ENCODE results near the gene CDK5RAP1.

Gene CDK5RAP1

GRCh38 chr20:33353013-33353402 lies 48.3 kb downstream of the CDK5RAP1 start:
- peaks cover 0 to 14% (median 0%) of the 10 kb centered on the region in 10 experiments; a peak in 3 of 20 replicates for H3K4me1 ChIP-seq
- TF ChIP-seq Cebpa-rat (IDR thresholded peaks at IDR 0.05): 0 out of 22 replicates have a peak, but pooled peaks of 1 of the 11 experiments have one; percentile 25
- H3K27ac ChIP-seq: no peak overlapping the region
- no peaks in the 10 kb centered on the region for H3K27me3 ChIP-seq
- H3K9ac ChIP-seq: no peak overlapping the region
- no peaks in the 10 kb centered on the region for H3K9me3 ChIP-seq (replicated peaks in 1 of 11)
- H4K20me1 ChIP-seq: peaks cover 0 to 20% (median 0%) of the 10 kb centered on the region in 11 experiments; a peak in 2 of 22 replicates
- peaks cover 32 to 71% (median 58%) of the 10 kb centered on the region in 11 experiments for H3K36me3 ChIP-seq
- H3K4me2 ChIP-seq: 0 out of 22 replicates have a peak overlapping the region, but pooled peaks of 1 of the 11 experiments have one; percentile 3
- no peak overlapping the region for H3K4me3 ChIP-seq

- H3K27me3 ChIP-seq: no peaks in the 10 kb centered on the region
- no peak overlapping the region for H3K9ac ChIP-seq
- H3K27ac ChIP-seq: no peak overlapping the region
- H3K4me2 ChIP-seq: no peak overlapping the region
- H3K4me1 ChIP-seq: peaks cover 0 to 14% (median 0%) of the 10 kb centered on the region in 10 experiments; a peak in 3 of 20 replicates
- H3K4me3 ChIP-seq: no peak overlapping the region
- peaks cover 27 to 65% (median 52%) of the 10 kb centered on the region in 11 experiments for H3K36me3 ChIP-seq
- peaks cover 0 to 20% (median 0%) of the 10 kb centered on the region in 11 experiments; a peak in 2 of 22 replicates for H4K20me1 ChIP-seq
- H3K9me3 ChIP-seq (replicated peaks in 1 of 11): no peaks in the 10 kb centered on the region
- TF ChIP-seq Cebpa-rat (IDR thresholded peaks at IDR 0.05): no peak
These were observed 48.9 kb downstream of the CDK5RAP1 start for GRCh38 chr20:33352258-33353012.

- Histone ChIP-seq H3K9ac (no peak overlapping the region), H3K36me3 (peaks cover 20 to 58% (median 45%) of the 10 kb centered on the region in 11 experiments), H3K4me3 (no peak overlapping the region), H4K20me1 (peaks cover 0 to 20% (median 0%) of the 10 kb centered on the region in 11 experiments; a peak in 2 of 22 replicates), H3K4me2 (no peak overlapping the region), H3K27ac (no peak overlapping the region), H3K4me1 (peaks cover 0 to 14% (median 0%) of the 10 kb centered on the region in 10 experiments; a peak in 3 of 20 replicates), H3K9me3 (replicated peaks in 1 of 11) (no peaks in the 10 kb centered on the region), H3K27me3 (no peaks in the 10 kb centered on the region)
- no peak for TF ChIP-seq Cebpa-rat (IDR thresholded peaks at IDR 0.05)
These were observed 49.6 kb downstream of the CDK5RAP1 start for GRCh38 chr20:33351696-33352095.

GRCh38 chr20:33349493-33349892 lies 51.8 kb downstream of the CDK5RAP1 start:
- Histone ChIP-seq H3K27ac (no peak overlapping the region), H4K20me1 (peaks cover 0 to 20% (median 0%) of the 10 kb centered on the region in 11 experiments; a peak in 2 of 22 replicates), H3K4me2 (no peak overlapping the region), H3K27me3 (no peaks in the 10 kb centered on the region), H3K9ac (no peak overlapping the region), H3K36me3 (peaks cover 10 to 42% (median 27%) of the 10 kb centered on the region in 11 experiments; a peak in 19 of 22 replicates), H3K9me3 (replicated peaks in 1 of 11) (no peaks in the 10 kb centered on the region), H3K4me1 (peaks cover 0 to 25% (median 13%) of the 10 kb centered on the region in 10 experiments; a peak in 18 of 20 replicates), H3K4me3 (no peak overlapping the region)
- no peak for TF ChIP-seq Cebpa-rat (IDR thresholded peaks at IDR 0.05)

GRCh38 chr20:33348136-33348937 lies 53.0 kb downstream of the CDK5RAP1 start:
- H3K27me3 ChIP-seq: no peaks in the 10 kb centered on the region
- no peak overlapping the region for H3K4me3 ChIP-seq
- H4K20me1 ChIP-seq: peaks cover 0 to 20% (median 0%) of the 10 kb centered on the region in 11 experiments; a peak in 1 of 22 replicates
- H3K4me2 ChIP-seq: no peak overlapping the region
- no peaks in the 10 kb centered on the region for H3K9me3 ChIP-seq (replicated peaks in 1 of 11)
- no peak overlapping the region for H3K9ac ChIP-seq
- H3K4me1 ChIP-seq: peaks cover 0 to 34% (median 24%) of the 10 kb centered on the region in 10 experiments; a peak in 18 of 20 replicates
- no peak for TF ChIP-seq Cebpa-rat (IDR thresholded peaks at IDR 0.05)
- peaks cover 10 to 38% (median 23%) of the 10 kb centered on the region in 11 experiments; a peak in 19 of 22 replicates for H3K36me3 ChIP-seq
- H3K27ac ChIP-seq: no peak overlapping the region

- 0 out of 22 replicates have a peak overlapping the region, but pooled peaks of 2 of the 11 experiments have one; percentile 0 to 9 for H3K9ac ChIP-seq
- H3K9me3 ChIP-seq (replicated peaks in 1 of 11): no peaks in the 10 kb centered on the region
- no peak overlapping the region for H3K4me3 ChIP-seq
- H3K36me3 ChIP-seq: peaks cover 6 to 18% (median 10%) of the 10 kb centered on the region in 11 experiments; a peak in 17 of 22 replicates
- no peaks in the 10 kb centered on the region for H3K27me3 ChIP-seq
- no peak overlapping the region for H3K27ac ChIP-seq
- no peak for TF ChIP-seq Cebpa-rat (IDR thresholded peaks at IDR 0.05)
- H3K4me1 ChIP-seq: peaks cover 0 to 46% (median 30%) of the 10 kb centered on the region in 10 experiments; a peak in 18 of 20 replicates
- H4K20me1 ChIP-seq: peaks cover 0 to 20% (median 0%) of the 10 kb centered on the region in 11 experiments; a peak in 1 of 22 replicates
- H3K4me2 ChIP-seq: peak overlapping the region in 10 of 11 experiments; percentile 39 to 81 (median 67); a peak in 20 of 22 replicates
These were observed 56.0 kb downstream of the CDK5RAP1 start for GRCh38 chr20:33345342-33345741.

- Histone ChIP-seq H3K27me3 (no peaks in the 10 kb centered on the region), H3K9ac (no peak overlapping the region), H3K27ac (no peak overlapping the region), H3K4me3 (no peak overlapping the region), H3K9me3 (replicated peaks in 1 of 11) (no peaks in the 10 kb centered on the region), H4K20me1 (peaks cover 0 to 4% (median 0%) of the 10 kb centered on the region in 11 experiments; a peak in 1 of 22 replicates), H3K4me1 (peaks cover 6 to 64% (median 48%) of the 10 kb centered on the region in 10 experiments; a peak in 19 of 20 replicates), H3K36me3 (peaks cover 0 to 7% (median 0%) of the 10 kb centered on the region in 11 experiments; a peak in 5 of 22 replicates), H3K4me2 (peak overlapping the region in 4 of 11 experiments; percentile 65 to 81 (median 67); a peak in 7 of 22 replicates)
- no peak for TF ChIP-seq Cebpa-rat (IDR thresholded peaks at IDR 0.05)
These were observed 57.8 kb downstream of the CDK5RAP1 start for GRCh38 chr20:33343521-33343920.

- TF ChIP-seq Cebpa-rat (IDR thresholded peaks at IDR 0.05): no peak
- H3K4me3 ChIP-seq: no peak overlapping the region
- H3K4me1 ChIP-seq: peaks cover 25 to 80% (median 59%) of the 10 kb centered on the region in 10 experiments
- no peak overlapping the region; a peak in 1 of 22 replicates for H3K27ac ChIP-seq
- peaks cover 0 to 8% (median 0%) of the 10 kb centered on the region in 11 experiments; a peak in 3 of 22 replicates for H4K20me1 ChIP-seq
- no peak overlapping the region for H3K9ac ChIP-seq
- H3K36me3 ChIP-seq: no peaks in the 10 kb centered on the region
- H3K9me3 ChIP-seq (replicated peaks in 1 of 11): no peaks in the 10 kb centered on the region
- H3K4me2 ChIP-seq: peak overlapping the region; percentile 20 to 90 (median 80); a peak in 20 of 22 replicates
- H3K27me3 ChIP-seq: no peaks in the 10 kb centered on the region
These were observed 61.7 kb downstream of the CDK5RAP1 start for GRCh38 chr20:33339515-33340058.
